ENCODE measurements around the gene ZNF500. TPM values are rescaled to one million over a fixed set of nuclear protein-coding genes. Genes with fewer than 3 reads are reported as not detected.

ZNF500 gene
- 8.7 and 11.3 TPM in 2 replicates for total RNA-seq

DNA sequence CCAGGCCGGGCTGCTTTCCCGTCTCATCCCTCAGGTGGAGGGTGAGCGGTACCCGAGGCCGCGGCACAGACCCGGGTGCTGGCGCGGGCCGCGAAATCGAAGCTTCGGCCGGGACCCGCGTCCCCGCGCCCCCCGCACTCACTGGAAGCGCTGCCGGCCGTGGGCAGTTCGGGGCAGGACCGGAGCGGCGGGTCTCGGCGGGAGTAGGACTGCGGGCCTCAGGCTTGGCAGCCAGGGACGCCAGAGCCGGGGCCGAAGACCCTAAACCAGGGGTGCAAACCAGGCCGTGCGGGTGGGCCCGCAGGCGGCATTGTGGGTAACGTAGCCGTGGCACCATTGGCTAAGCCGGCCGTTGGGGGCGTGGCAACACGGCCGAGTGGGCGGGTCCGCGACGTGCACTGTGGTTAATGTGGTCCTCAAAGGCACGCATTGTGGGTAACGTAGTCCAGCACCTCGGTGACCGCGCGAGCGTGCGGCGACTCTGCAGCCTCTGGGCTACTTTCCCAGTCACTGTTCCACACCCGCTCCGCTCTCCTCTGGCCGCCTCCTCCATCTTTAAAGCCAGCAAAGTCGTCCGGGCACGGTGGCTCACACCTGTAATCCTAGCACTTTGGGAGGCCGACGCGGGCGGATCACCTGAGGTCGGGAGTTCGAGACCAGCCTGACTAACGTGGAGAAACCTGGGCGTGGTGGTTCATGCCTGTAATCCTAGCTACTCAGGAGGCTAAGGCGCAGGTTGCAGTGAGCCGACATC lies at the start of gene ZNF500:
Gene ZNF500 (minus strand): TSS at position 288 of the 754 bp plus-strand sequence. CDS start 1,184 bp downstream, outside the sequence.
- peak; percentile 55 for DNase-seq (ENCODE audit: extremely low read depth, low read depth, low spot score)

DNA sequence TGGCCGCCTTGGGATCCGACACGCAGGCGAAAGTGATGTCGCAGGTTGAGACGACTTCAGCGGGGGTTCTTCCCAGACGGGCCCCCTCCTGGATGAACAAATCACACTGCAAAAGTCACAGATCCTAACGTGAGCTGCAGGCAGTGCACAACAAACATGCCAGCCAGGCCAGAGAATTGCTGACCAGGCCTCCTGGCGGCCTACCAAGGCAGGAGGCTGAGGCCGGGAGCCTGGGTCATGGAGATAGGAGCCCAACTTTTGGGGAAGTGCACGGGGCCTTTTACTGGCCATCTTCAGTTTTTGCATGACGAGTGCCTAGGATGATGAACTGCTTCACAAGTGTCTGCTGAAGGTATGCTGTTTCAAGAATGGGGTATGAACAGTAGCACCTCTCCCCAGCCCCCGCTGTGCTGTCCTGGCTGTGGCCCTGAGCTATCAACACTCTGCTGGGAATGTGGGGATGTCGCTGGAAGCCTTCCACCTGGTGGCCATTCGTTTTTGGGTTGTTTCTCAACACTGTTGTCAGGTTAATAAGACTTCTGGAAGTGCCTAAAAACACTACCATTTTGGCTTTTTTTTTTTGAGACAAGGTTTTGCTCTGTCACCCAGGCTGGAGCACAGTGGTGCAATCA lies 47.7 kb upstream of the ZNF500 start:
- no peak for DNase-seq (ENCODE audit: extremely low read depth, low read depth, low spot score)

DNA sequence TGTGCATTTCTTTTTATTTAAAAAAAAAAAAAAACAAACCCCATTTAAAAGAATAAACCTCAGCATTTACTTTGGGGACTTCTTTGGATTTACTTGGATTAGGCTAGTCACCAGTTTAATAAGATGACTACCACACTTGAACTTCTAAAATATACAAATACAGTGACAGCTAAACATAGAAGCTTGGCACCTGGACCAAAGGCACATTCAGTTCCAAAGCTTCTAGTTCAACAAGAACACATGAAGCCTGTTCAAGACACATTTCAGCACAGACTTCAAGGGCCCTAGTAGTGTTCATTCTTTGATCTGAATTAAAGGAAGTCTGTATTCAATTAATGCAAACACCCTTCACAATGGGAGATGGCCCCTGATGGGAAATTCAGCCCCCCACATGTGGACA lies 47.1 kb upstream of the ZNF500 start:
- DNase-seq (ENCODE audit: extremely low read depth, low read depth, low spot score), result no peak

DNA sequence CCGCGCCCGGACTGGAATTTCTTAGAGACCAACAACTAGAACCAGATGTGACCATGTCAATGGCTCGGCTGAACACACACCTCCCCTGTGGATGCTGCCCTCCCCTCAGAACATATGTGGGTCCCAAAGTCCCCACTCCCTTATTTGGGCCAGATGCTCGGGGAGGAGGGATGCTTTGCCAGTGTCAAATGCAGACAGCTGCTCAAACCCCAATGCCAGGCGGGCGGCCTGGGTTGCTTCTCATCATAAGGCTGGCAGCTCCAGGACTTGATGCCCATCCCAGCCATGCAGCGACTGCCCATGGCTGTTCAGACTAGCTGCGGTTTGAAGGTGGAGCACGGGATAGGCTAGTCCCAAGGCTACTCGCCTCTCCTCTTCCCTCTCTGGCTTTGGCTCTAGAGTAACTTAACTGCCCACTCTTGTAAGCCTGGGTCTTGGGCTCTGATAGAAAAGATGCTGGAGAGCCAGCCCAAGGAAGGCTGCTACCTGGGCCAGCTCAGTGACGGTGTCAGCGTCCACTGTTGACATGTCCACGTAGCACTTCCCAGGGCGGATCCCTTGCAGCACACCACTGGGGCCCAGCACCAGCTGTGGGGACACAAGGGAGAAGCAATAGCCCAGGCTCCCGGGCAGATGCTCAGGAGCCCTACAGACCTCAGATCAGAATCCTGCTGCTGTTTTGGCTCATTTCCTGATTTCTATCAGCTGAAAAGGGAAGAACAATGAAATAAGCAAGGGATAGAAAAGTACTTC lies 46.5 kb upstream of the ZNF500 start:
- no peak for DNase-seq (ENCODE audit: extremely low read depth, low read depth, low spot score)

DNA sequence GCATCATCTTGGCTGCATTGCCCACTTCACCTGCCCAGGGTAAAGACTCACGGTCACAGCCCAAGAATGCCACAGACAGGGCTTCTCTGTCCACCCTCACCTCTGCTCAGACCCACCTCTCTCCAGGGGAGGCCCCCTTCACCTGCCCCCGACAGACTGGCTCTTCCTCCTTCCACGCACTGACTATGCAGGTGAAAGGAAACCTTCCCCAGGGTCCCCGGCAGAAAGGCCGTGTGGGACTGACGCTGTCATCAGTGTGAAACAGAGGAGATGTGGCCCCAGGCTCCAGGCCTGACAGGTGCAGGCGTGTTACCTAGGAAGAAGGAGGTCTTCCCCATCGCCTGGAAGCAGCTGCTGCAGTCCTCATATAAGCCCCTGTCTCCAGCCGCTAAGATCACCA lies 44.8 kb upstream of the ZNF500 start:
- DNase-seq (ENCODE audit: extremely low read depth, low read depth, low spot score), result no peak

DNA sequence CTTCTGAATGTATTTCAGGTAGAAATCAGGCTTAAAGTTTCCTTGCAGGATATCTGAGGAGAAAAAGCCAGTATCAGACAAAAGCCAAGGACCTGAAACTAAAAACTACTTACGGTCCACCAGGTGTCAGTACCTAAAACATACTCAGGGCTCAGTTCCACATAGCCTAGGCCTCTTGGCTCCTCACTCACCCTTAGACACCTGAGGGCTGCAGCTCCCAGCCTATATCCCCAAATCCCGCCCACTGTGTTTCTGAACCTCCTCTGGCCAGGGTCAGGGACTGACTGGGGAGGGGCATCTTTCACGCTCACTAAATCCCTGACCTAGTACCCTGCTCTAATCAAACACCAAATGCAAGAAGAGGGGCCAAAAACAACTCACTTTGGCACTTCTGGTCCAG lies 44.3 kb upstream of the ZNF500 start:
- no peak for DNase-seq (ENCODE audit: extremely low read depth, low read depth, low spot score)

DNA sequence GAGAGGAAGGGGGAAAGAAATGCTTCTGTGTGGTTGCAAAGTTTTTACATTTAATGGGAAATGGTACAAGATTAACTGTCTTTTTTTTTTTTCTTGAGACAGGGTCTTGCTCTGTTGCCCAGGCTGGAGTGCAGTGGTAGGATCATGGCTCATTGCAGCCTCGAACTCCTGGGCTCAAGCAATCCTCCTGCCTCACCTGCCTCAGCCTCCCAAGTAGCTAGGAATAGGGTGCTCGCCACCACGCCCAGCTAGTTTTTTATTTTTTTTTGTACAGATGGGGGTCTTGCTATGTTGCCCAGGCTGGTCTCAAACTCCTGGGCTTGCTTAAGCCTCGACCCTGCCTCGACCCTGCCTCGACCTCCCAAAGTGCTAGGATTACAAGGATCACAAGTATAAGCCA lies 39.3 kb upstream of the ZNF500 start:
- no peak for DNase-seq (ENCODE audit: extremely low read depth, low read depth, low spot score)

DNA sequence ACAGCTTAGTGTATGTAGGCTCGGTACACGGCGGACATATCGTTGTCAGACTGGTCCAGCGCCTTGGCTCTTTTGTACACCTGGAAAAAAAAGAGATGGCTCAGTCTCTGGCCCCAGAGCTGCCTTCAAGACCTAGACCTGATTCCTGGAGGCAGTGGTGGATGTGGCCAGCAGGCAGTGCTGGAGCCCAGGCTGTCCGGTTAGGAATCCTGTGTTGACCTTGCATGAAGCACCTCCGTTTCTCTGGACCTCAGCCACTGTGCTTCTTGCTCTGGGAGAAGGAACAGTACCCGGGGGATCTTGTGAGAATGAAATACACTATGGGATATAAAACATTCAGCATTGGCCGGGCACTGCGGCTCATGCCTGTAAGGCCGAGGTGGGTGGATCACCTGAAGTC lies 38.3 kb upstream of the ZNF500 start:
- DNase-seq (ENCODE audit: extremely low read depth, low read depth, low spot score), result no peak

DNA sequence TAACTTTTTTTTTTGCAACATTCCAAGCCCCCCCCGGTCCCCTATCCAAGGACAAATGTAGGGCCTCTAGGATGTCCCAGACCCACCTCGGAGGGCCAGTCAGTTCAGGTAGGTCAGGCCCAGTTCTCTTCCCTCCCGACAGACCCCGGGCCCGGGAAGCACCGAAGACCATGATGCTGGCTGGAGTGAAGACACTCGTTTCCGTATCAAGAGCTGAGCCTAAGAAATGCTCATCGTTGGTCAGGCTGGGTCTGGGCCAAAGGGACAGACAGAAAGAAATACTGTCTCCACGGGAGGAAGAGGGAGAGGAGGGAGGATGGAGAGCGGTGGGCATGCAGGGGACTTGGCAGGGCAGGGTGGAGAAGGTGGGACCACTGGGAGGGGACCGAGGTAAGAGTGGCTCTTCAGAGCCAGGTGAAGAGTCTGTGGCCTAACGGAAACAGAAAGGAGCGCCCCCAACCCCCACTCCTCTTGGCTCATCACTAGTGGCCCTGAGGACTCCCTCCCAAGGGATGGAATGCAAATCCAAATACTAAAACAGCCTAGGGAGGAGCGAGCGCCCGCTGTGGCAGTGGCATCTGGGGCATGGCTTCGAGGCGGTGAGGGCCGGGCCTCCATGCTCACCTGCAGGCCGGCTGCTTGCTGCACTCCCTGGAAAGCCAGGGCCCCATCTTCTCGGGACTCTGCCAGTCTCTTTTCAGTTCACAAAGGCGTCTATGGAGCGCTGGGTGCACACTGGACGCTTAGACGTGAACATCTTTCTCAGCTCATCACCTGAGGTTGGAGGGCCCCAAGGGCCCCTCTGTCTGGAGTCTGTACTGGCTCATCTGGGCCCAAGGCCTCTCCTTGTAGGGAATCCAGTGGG lies 37.2 kb upstream of the ZNF500 start:
- DNase-seq (ENCODE audit: extremely low read depth, low read depth, low spot score), result no peak

DNA sequence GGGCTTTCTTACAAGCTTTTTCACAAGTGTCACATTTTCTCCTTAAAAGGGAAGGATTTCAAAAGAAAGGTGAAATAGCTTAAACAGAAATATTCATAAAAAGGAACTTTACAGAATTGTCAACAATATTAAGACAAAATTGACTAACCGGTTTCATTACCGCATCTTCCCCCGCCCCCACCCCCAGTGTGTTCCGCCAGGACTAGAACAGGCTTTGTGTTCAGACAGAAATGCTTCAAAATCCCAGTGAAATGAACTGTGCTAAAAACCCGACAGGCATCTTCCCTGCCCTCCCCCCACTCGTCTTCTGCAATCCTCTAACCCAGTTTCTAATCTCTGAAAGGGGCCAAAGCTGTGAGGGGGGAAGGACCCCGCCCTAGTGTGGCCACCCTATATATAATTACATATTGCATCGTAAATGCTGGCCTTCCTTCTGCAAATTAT lies 36.5 kb upstream of the ZNF500 start:
- no peak for DNase-seq (ENCODE audit: extremely low read depth, low read depth, low spot score)

DNA sequence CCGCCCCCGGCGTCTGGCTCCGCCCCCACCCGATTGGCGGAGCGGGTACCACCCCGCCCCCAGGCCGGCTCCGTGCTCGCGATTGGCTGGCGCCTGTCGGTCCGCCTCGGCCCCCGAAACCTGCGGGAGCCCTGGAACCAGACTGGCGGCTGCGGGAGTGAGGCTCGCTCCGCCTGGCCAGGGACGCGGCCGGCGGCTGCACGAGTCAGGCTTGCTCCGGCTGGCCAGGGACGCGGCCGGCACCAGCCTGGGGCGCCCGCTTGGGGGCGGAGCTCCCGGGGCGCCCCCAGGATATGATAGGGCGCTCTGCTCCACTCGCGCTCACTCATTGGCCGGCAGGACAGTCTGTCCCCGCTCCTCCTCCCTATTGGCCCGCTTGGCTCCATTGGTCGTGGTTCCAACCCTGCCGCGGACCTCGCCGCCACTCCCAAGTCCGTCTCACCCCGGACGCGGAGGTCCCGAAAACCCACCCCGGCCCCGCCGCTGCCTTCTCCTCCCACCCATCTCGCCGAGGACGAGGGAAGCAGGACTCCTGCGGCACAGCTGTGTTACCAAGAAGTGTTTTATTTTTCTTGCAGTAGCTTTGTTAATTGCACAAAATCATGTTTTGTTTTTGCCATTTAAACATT lies 35.8 kb upstream of the ZNF500 start:
- no peak for DNase-seq (ENCODE audit: extremely low read depth, low read depth, low spot score)

DNA sequence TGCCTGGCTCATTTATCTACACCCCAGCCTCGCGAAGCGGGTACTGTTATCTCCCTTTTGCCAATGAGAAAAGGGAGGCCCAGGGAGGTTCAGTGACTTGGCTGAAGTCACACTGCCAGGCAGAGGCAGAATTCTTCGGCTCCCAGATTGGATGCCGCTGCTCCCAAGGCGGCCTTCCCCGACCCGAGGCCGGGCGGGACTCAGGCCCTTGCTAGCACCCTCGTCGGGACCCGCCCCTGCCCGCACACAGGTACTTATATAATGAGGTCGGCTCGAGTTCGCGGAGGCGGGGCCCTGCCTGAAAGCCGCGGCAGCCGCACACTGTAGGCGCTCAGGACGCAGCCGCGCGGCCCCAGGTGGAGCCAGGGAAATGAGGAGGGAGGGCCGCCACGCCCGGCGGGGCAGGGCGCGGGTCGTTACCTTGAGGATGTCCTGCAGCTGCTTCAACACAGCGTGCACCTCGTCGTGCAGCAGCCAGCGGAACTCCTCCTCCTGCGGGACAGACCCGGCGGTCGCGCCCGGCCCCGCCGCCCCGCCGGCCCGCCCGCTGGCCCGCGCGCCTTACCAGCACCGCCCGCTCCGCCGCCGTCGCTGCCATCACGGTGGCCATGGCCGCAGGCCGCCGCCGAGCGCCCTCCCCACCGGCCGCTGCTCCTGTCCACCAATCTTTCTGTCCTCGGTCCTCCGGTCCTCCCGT lies 35.1 kb upstream of the ZNF500 start, which contains the start of gene ROGDI:
Gene ROGDI (minus strand): TSS at position 672 of the 697 bp plus-strand sequence. CDS start 62 bp downstream, at position 610.
- DNase-seq (ENCODE audit: extremely low read depth, low read depth, low spot score), result no peak

DNA sequence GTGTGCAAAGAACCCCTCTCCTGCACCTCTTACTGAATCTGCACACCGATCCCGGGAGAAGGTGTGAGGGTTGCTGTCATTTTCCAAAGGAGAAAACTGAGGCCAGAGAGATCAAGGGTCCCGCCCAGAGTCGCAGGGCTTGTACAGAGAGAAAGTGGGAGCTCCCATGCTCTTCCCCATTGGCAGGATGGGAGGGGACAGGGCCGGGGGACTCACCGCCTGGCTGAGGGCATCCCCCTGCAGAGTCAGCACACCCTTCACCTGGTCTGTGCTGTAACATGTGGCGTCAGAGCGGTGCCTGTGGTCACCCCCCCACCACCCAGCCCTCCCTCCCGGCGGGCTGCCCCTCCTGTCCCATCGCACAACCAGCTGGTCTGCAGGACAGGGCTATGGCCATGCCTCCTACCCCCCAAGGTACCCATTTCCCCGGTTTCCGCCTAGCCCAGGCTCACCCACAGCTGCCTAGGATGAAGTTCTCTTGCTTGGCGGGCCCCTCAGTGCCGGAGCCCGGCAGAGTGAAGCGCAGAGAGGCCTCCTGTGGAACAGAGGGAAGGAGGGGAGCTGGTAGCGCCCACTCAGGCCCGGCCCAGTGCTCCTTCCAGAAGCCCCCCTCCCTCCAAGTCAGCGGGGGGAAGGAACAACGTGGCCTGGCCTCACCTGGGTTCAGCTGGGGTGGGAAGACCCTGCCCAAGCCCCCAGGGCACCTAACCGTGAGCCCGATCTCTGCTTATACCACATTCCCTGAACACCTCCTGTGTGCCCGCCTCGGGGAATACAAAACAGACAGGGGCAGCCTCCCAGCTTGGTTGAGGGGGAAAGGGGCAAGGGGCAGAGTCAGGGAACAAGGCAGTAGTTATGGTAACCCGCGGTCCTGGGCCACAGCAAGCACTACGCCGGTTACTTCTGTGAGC lies 34.3 kb upstream of the ZNF500 start:
- no peak for DNase-seq (ENCODE audit: extremely low read depth, low read depth, low spot score)

DNA sequence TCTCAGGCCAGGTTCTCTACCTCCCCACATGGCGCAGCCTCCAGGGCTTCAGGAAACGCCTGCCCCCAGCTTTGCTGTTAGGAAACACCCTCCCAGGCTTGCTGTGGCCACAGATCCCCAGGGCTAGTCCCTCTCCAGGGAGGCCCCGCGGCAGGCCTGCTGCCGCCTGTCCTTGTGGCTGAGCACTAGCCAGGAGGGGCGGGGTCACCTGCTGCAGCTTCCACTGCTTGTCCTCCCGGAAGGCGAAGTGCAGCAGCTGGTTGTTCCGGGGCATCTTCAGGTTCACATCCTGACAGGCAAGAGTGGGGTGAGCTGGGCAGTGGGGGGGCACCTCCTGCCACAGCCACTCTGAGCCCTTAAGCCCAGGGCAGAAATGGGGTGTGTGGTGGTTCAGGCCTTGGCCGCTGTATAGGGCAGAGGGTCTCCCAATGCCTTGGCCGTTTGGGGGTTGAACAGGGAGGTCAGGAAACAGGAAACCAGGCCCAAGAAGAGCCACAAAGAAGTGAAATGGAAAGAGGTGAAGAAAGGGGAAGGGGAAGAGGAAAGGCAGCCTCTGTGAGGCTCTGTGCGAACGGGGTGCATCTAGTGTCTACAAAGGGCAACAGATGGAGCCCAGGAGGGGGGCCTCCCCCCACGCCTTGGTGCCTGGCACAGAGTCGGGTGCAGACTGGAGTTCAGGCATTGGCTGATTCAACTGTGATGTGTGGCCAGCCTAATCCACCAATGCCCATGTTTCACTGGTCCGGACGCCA lies 33.5 kb upstream of the ZNF500 start:
- DNase-seq (ENCODE audit: extremely low read depth, low read depth, low spot score), result no peak

DNA sequence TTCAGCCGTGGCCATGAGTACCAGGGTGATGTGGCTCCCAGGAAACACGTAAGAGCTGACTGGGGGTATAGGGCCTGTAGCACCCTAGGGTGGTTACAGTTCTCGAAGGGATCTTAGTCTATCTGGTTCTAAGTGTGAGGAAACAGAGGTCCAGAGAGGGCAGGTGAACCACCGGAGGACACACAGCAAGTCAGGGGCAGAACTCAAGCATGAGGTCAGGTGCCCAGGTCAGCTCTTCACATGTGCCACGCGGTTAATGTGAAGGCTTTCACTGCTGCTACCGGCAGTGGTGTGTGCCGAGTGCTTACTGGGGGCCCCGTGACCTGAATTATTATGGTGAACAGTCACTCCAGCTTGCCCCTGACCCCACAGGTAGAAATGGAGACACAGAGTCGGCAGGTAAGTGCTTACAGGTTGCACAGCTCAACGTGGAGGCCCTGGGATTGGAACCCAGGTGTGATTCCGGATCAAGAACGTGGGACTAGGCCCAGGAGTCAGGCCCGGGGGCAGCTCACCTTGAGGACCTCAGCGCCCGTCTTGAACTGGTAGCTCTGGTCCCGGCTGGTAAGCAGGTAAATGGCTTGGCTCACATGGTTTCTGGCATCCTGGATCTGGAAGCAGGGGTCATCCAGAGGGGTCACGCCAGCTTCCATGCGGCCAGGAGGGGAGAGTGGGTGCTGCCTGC lies 32.4 kb upstream of the ZNF500 start:
- DNase-seq (ENCODE audit: extremely low read depth, low read depth, low spot score), result no peak

DNA sequence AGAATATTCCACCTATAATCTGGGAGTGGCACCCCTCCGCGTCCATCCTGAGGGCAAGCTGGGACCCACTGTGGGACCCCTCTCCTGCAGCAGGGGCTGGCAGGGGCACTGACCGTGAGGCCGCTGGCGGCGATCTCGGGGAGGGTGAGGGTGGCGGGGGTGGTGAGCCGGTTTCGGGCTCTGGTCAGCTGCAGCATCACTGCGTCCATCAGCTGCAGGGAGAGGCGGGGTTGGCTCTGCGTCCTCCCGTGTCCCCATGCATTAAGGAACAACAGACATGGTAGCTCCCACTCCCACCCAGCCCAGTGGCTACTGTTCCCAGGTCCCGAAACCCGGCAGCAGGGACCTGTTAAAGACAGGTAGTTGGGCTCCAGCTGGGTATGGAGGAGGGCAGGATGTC lies 31.5 kb upstream of the ZNF500 start:
- no peak for DNase-seq (ENCODE audit: extremely low read depth, low read depth, low spot score)

DNA sequence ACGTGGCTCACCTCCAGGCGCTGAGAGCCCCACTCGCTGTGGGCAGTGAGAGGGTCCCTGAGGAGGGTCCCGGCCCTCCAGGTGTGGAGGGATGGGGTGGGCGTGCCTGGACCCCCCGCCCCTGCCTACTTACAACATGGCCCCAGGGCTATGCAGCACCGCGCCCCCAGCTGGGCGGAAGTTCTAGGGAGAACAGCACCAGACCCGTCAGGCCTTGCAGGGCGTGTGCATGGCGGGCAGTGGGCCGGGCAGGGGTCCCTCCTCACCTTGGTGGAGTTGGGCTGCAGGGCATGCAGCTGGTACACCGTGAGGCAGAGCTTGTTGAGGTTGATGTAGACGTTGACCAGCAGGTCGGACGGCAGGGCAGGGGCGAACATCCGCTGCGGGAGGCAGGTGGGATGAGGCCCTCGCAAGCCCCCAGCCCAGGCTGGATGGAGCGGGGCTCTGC lies 30.9 kb upstream of the ZNF500 start:
- DNase-seq (ENCODE audit: extremely low read depth, low read depth, low spot score), result no peak
